Keratinocyte (primary cell): ENCODE results near the gene CRABP1.

ENCODE experiments used
- CTCF ChIP-seq, 3 experiments: IDR thresholded peaks in 1 of 3; conservative IDR thresholded peaks in 1 of 3; optimal IDR thresholded peaks in 1 of 3; 2 replicates in 2 of 3; 3 replicates in 1 of 3; pipeline versions ENCODE3 to v1.5.1; 2011; ENCODE audit warnings: low read length in 3 of 3, mild to moderate bottlenecking in 3 of 3, moderate library complexity in 2 of 3, control low read depth in 1 of 3, inconsistent platforms in 1 of 3; ENCODE audit not compliant: insufficient read depth in 2 of 3; ENCODE audit errors: extremely low read depth in 1 of 3
- EZH2 ChIP-seq: IDR thresholded peaks from one replicate; pipeline ENCODE4 v1.6.1; 2012; ENCODE audit warnings: inconsistent platforms, mild to moderate bottlenecking, low read length, moderate library complexity

DNA sequence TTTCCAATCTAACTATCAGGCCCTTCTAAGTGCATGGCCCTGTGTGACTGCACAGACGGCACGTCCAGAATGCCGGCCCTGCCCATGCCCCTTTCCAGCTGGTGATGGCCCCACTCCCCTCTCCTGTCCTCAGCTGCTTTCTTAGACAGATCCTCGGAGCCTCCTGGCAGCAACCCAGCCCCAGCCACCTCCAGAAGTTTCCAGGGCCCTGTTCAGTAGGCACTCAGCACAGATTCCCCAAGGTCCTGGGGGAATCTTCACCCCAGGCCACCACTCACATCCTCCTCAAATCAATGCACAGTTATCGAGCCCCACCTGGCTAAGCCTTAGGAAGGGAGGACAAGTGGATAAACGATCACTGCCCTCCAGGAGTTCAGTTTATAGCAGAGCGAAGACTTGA is 1.4 kb upstream of the CRABP1 start:
- TF ChIP-seq EZH2 (no peak), CTCF (optimal IDR thresholded peaks at IDR 0.05 in 1 of 3, IDR thresholded peaks at IDR 0.05 in 1 of 3, conservative IDR thresholded peaks at IDR 0.05 in 1 of 3; ENCODE audit: extremely low read depth in 1 of 3, insufficient read depth in 2 of 3, low read length in 3 of 3) (no peak)
